GM19023 (cell line): Measurements from ENCODE around the gene MRPL34.
"Not testable (repeated sequence)": the region's sequence is repeated elsewhere in the genome, so short reads cannot be mapped to it uniquely, and the experiment has no call there.

ENCODE experiments used
- ATAC-seq: cut with Tn5 transposase; IDR thresholded peaks from one replicate; pipeline ENCODE4 v1.9.1; 2021; ENCODE audit warnings: mild to moderate bottlenecking, moderate library complexity; ENCODE audit not compliant: unreplicated experiment

The MRPL34 gene

GRCh38 chr19:17305517-17306284 is at the start of gene MRPL34:
MRPL34 (plus strand) TSS chr19:17305872; CDS start chr19:17305893, 21 bp downstream.
- peak; percentile 53 for ATAC-seq

GRCh38 chr19:17256130-17256529 is 49.5 kb upstream of the MRPL34 start:
- no peak for ATAC-seq

- no peak for ATAC-seq
These were observed 46.4 kb upstream of the MRPL34 start for GRCh38 chr19:17259118-17259780.

GRCh38 chr19:17259934-17260333 is 45.7 kb upstream of the MRPL34 start:
- no peak for ATAC-seq

GRCh38 chr19:17260842-17261325 is 44.8 kb upstream of the MRPL34 start:
- peak; percentile 72 for ATAC-seq

- ATAC-seq, result no peak
These were observed 43.1 kb upstream of the MRPL34 start for GRCh38 chr19:17262557-17262956.

- ATAC-seq, result no peak
These were observed 41.7 kb upstream of the MRPL34 start for GRCh38 chr19:17263712-17264640.

GRCh38 chr19:17264641-17264979 is 41.1 kb upstream of the MRPL34 start, which contains the start of gene USHBP1:
USHBP1 (minus strand) TSS chr19:17264745; CDS start chr19:17264299, 446 bp downstream.
- no peak for ATAC-seq

- no peak for ATAC-seq
These were observed 39.6 kb upstream of the MRPL34 start for GRCh38 chr19:17266026-17266425.

- ATAC-seq, result no peak
These were observed 39.1 kb upstream of the MRPL34 start for GRCh38 chr19:17266589-17266974.

GRCh38 chr19:17266975-17267788 is 38.5 kb upstream of the MRPL34 start, which contains the start of gene BABAM1:
BABAM1 (plus strand) TSS chr19:17267443; CDS start chr19:17268807, 1,364 bp downstream.
- peak; percentile 92 for ATAC-seq

- no peak for ATAC-seq
These were observed 36.9 kb upstream of the MRPL34 start for GRCh38 chr19:17268754-17269153.

GRCh38 chr19:17274892-17275291 is 30.8 kb upstream of the MRPL34 start:
- ATAC-seq, result not testable (repeated sequence)

GRCh38 chr19:17275441-17276175 is 30.1 kb upstream of the MRPL34 start:
- no peak for ATAC-seq

- ATAC-seq, result no peak
These were observed 26.2 kb upstream of the MRPL34 start for GRCh38 chr19:17279436-17279835.

- ATAC-seq, result peak; percentile 44
These were observed 24.0 kb upstream of the MRPL34 start, which contains the start of gene ANKLE1 for GRCh38 chr19:17281391-17282304. ANKLE1 (plus strand) TSS chr19:17281901; CDS start chr19:17281921, 20 bp downstream.

- peak; percentile 59 for ATAC-seq
These were observed 23.1 kb upstream of the MRPL34 start for GRCh38 chr19:17282488-17283125.

- ATAC-seq, result no peak
These were observed 22.1 kb upstream of the MRPL34 start for GRCh38 chr19:17283504-17283996.
